MCF 10A (cell line): ENCODE measurements around the gene HNRNPL. TPM values are rescaled to one million over a fixed set of nuclear protein-coding genes. Genes with fewer than 3 reads are reported as not detected.

Experiments used
- BruUV-seq: library from RNA; stranded (reverse); fragments of 400-500 nt; replicated peaks from 2 replicates; lab custom pipeline; 2021; lab: Mats Ljungman, UMichigan
- CTCF ChIA-PET: fragments of 300-600 bp; sonication (Branson Sonifier 250); formaldehyde crosslinking; extraction: SDS; loops from one replicate; lab custom pipeline; 2021; ENCODE audit warnings: antibody characterized with exemption, inconsistent platforms; lab: Yijun Ruan, JAX
- POLR2A ChIA-PET: fragments of 300-600, 350-650 bp; sonication (Branson Sonifier 250); formaldehyde crosslinking; extraction: SDS; loops from one replicate; lab custom pipeline; 2020; ENCODE audit warnings: antibody characterized with exemption, inconsistent platforms; lab: Yijun Ruan, JAX
- DNase-seq: peaks from one replicate; pipeline ENCODE4 v3.0.0-alpha.2; 2018; ENCODE audit not compliant: unreplicated experiment
- H3K27ac Mint-ChIP-seq: one replicate; pipeline ENCODE4 v1.8.0; 2022; ENCODE audit warnings: mild to moderate bottlenecking, low read depth, mixed read lengths; ENCODE audit not compliant: unreplicated experiment
- H3K27me3 Mint-ChIP-seq: one replicate; pipeline ENCODE4 v1.8.0; 2022; ENCODE audit warnings: mixed read lengths; ENCODE audit not compliant: insufficient read depth, unreplicated experiment
- H3K36me3 Mint-ChIP-seq: one replicate; pipeline ENCODE4 v1.8.0; 2022; ENCODE audit warnings: mild to moderate bottlenecking, moderate library complexity, mixed read lengths; ENCODE audit not compliant: insufficient read depth, unreplicated experiment
- H3K4me1 Mint-ChIP-seq: one replicate; pipeline ENCODE4 v1.8.0; 2022; ENCODE audit warnings: mixed read lengths; ENCODE audit not compliant: insufficient read depth, unreplicated experiment
- H3K4me3 Mint-ChIP-seq: one replicate; pipeline ENCODE4 v1.8.0; 2022; ENCODE audit warnings: mild to moderate bottlenecking, moderate library complexity, mixed read lengths; ENCODE audit not compliant: unreplicated experiment
- H3K9me3 Mint-ChIP-seq: one replicate; pipeline ENCODE4 v1.8.0; 2022; ENCODE audit warnings: mixed read lengths; ENCODE audit not compliant: unreplicated experiment
- intact Hi-C: fragments of 100-400 bp; cut with micrococcal nuclease; formaldehyde crosslinking; loops from 2 replicates; pipeline ENCODE4 v1.14.1; 2022
- total RNA-seq: library from RNA; stranded (reverse); gene quantifications from 2 replicates; pipeline ENCODE4 v1.2.3, GENCODE V29; 2022
- TF ChIP-seq, protein P1 (sequence below): fragments of 200-600 bp; IDR thresholded peaks from one replicate; pipeline ENCODE4 v1.8.0; 2022; ENCODE audit warnings: antibody characterized with exemption, mild to moderate bottlenecking; ENCODE audit not compliant: unreplicated experiment

The HNRNPL gene
- total RNA-seq, 1 experiment from 2014 or later: 421 TPM

DNA sequence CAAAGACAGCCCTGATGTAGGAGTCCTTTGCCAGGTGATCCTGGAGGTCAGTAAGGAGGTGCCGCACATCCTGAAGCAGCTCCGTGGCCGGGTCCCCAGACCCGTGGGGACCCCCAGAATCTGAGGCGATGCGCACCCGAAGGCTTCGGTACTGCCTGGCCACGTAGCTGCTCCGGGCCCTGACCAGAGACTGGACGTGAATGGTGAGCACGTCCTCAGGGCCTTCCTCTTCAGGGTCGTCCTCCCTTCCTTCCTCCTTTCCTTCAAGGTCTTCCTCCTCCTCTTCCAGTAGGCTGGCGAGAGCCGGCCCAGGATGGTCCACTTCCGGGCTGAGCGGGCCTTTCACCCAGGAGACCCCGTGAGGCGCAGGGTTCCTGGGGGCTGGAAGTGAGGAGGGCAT lies 20.8 kb upstream of the HNRNPL start:
- ChIA-PET POLR2A (no interaction called here), CTCF (interaction anchor here (0.7 to 1.4 kb wide), 2 partner anchors 17 to 252 kb away, joined by 3 to 5 read pairs; no protein-coding TSS in a partner anchor)
- H3K27me3 Mint-ChIP-seq: no peaks in the 10 kb centered on the region
- H3K36me3 Mint-ChIP-seq: no peaks in the 10 kb centered on the region
- TF ChIP-seq, protein P1, sequence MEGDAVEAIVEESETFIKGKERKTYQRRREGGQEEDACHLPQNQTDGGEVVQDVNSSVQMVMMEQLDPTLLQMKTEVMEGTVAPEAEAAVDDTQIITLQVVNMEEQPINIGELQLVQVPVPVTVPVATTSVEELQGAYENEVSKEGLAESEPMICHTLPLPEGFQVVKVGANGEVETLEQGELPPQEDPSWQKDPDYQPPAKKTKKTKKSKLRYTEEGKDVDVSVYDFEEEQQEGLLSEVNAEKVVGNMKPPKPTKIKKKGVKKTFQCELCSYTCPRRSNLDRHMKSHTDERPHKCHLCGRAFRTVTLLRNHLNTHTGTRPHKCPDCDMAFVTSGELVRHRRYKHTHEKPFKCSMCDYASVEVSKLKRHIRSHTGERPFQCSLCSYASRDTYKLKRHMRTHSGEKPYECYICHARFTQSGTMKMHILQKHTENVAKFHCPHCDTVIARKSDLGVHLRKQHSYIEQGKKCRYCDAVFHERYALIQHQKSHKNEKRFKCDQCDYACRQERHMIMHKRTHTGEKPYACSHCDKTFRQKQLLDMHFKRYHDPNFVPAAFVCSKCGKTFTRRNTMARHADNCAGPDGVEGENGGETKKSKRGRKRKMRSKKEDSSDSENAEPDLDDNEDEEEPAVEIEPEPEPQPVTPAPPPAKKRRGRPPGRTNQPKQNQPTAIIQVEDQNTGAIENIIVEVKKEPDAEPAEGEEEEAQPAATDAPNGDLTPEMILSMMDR: no peak
- H3K4me1 Mint-ChIP-seq: peaks cover 5% of the 10 kb centered on the region
- intact Hi-C loops: no loop called here
- no peak for DNase-seq
- no peaks in the 10 kb centered on the region for H3K9me3 Mint-ChIP-seq
- no TSS peak for BruUV-seq
- no peak overlapping the region for H3K4me3 Mint-ChIP-seq
- H3K27ac Mint-ChIP-seq: no peak overlapping the region

DNA sequence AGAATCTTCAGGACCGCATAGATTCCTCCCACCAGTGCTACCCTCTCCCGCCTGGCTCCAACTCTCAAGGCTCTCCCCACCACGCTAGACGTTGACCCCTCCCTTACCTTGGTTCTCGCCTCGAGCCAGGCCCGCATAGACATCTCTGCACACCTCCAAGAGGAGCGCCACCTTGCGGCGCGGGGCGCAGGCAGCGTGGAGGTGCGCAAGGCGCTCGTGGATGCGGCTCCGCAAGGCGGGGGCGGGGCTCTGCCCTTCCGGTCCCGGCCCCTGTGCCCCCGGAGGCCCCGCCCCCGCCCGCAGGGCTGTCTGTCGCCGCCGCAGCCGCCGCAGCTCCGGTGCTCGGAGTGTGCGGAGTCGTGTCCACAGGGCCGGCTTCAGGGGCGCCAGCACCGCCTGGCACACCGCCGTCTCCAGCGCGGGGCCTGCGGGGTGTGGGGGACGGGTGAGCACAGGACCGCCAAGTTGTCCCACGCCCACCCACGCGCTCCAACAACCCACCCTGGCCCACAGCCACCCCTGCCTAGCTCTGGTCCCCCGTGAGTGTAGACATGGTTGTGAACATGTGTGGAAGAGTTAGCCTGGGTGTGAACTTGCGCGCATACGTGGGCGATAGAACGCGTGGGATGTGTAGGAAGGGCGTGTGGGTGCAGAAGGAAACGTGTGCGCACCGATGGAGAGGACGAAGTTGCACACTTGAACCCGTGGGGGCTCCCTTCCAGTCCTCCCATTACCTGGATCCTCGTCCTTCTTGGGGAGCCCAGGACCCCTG lies 20.2 kb upstream of the HNRNPL start:
- CTCF ChIA-PET: interaction anchor here (0.7 to 1.4 kb wide), 2 partner anchors 17 to 252 kb away, joined by 3 to 5 read pairs; no protein-coding TSS in a partner anchor
- no TSS peak for BruUV-seq

DNA sequence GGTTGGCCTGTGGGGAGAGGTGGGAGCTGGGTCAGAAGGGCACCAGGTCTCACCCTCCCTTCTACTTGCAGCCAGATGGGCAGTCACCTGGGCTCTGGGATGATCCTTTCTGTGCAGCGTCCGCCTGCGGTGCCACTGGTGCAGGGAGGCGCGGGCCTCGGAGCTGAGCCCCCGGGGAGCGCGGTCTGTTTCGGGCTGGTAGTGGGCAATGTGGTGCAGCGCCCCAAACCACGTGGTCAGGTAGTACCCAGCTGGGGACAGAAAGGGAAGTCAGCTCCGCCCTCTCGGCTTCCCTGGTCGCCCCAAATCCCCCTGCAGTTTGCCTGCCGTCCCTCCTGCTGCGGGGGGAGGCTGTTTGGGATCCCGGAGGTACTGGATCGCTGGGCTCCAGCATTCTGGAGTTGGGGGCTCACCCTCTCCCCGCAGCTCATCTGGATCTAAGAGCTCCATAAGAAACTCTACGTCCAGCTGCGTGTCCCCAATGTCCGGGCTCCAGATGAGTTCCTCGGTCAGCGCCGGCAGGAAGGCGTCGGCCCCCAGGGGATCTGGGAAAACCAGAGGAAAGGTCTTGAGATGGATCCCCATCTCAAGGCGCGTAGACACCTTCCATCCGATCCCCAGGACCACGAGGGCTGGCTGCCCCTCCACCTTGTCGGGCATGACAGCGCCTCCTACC lies 19.5 kb upstream of the HNRNPL start:
- Mint-ChIP-seq H3K4me1 (peaks cover 5% of the 10 kb centered on the region), H3K9me3 (no peaks in the 10 kb centered on the region), H3K27ac (no peak overlapping the region), H3K36me3 (no peaks in the 10 kb centered on the region), H3K27me3 (no peaks in the 10 kb centered on the region), H3K4me3 (peak overlapping the region; percentile 50)
- intact Hi-C loops: no loop called here
- DNase-seq: no peak
- POLR2A ChIA-PET: interaction anchor here (0.7 kb wide), 1 partner anchor 58 kb away, joined by 5 read pairs; no protein-coding TSS in a partner anchor
- TF ChIP-seq, protein P1: no peak
- CTCF ChIA-PET: interaction anchor here (0.7 to 0.9 kb wide), 2 partner anchors 62 to 92 kb away, joined by 4 read pairs; partner anchors contain the start of genes MRPS12 and SARS2
- BruUV-seq: no TSS peak

More for the DNA sequence above, 20.2 kb upstream of the HNRNPL start:
- peaks cover 5% of the 10 kb centered on the region for H3K4me1 Mint-ChIP-seq
- intact Hi-C loops: no loop called here
- POLR2A ChIA-PET: no interaction called here
- H3K27ac Mint-ChIP-seq: no peak overlapping the region
- no peaks in the 10 kb centered on the region for H3K9me3 Mint-ChIP-seq
- no peaks in the 10 kb centered on the region for H3K36me3 Mint-ChIP-seq
- DNase-seq: peak; percentile 39
- TF ChIP-seq, protein P1: peak; percentile 41
- no peaks in the 10 kb centered on the region for H3K27me3 Mint-ChIP-seq
- H3K4me3 Mint-ChIP-seq: peak overlapping the region; percentile 50

DNA sequence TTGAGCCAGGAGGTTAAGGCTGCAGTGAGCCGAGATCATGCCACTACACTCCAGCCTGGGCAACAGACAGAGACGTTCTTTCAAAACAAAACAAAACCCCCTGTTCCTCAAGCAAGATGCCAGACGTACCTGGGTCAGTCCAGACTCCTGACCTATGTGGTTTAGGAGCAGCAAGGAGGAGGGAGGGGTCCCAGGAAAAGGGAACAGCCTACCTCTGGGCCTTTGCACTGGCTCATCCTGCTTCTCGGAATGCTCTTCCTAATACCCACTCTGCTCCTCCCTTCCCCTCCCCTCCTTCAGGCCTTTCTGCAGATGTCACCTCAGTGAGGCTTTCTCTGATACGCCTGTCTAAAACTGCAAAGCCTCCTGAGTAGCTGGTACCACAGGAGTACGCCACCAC lies 18.8 kb upstream of the HNRNPL start:
- H3K9me3 Mint-ChIP-seq: no peaks in the 10 kb centered on the region
- ChIA-PET POLR2A (interaction anchor here (0.7 kb wide), 1 partner anchor 59 kb away, joined by 5 read pairs; no protein-coding TSS in a partner anchor), CTCF (interaction anchor here (0.6 to 0.9 kb wide), 2 partner anchors 62 to 726 kb away, joined by 4 read pairs; partner anchors contain the start of genes MRPS12 and SARS2)
- no peak overlapping the region for H3K27ac Mint-ChIP-seq
- no peak for DNase-seq
- TF ChIP-seq, protein P1: no peak
- H3K27me3 Mint-ChIP-seq: no peaks in the 10 kb centered on the region
- H3K4me3 Mint-ChIP-seq: no peak overlapping the region
- no peaks in the 10 kb centered on the region for H3K36me3 Mint-ChIP-seq
- no TSS peak for BruUV-seq
- intact Hi-C loops: no loop called here
- peaks cover 5% of the 10 kb centered on the region for H3K4me1 Mint-ChIP-seq
